Hair follicular keratinocyte (primary cell): ENCODE data around the gene THNSL1. TPM values are rescaled to one million over a fixed set of nuclear protein-coding genes. Genes with fewer than 3 reads are reported as not detected.

Experiments used
- total RNA-seq: library from RNA; depleted of rRNA; stranded (reverse); fragments of >200 nt; gene quantifications from 2 replicates; pipeline ENCODE4 v1.2.3, GENCODE V29; 2015

Gene THNSL1, protein sequence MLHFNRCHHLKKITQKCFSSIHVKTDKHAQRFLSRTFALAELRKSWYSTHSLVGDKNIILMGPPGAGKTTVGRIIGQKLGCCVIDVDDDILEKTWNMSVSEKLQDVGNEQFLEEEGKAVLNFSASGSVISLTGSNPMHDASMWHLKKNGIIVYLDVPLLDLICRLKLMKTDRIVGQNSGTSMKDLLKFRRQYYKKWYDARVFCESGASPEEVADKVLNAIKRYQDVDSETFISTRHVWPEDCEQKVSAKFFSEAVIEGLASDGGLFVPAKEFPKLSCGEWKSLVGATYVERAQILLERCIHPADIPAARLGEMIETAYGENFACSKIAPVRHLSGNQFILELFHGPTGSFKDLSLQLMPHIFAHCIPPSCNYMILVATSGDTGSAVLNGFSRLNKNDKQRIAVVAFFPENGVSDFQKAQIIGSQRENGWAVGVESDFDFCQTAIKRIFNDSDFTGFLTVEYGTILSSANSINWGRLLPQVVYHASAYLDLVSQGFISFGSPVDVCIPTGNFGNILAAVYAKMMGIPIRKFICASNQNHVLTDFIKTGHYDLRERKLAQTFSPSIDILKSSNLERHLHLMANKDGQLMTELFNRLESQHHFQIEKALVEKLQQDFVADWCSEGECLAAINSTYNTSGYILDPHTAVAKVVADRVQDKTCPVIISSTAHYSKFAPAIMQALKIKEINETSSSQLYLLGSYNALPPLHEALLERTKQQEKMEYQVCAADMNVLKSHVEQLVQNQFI
- 2.2 and 3.0 TPM in 2 replicates for total RNA-seq

DNA sequence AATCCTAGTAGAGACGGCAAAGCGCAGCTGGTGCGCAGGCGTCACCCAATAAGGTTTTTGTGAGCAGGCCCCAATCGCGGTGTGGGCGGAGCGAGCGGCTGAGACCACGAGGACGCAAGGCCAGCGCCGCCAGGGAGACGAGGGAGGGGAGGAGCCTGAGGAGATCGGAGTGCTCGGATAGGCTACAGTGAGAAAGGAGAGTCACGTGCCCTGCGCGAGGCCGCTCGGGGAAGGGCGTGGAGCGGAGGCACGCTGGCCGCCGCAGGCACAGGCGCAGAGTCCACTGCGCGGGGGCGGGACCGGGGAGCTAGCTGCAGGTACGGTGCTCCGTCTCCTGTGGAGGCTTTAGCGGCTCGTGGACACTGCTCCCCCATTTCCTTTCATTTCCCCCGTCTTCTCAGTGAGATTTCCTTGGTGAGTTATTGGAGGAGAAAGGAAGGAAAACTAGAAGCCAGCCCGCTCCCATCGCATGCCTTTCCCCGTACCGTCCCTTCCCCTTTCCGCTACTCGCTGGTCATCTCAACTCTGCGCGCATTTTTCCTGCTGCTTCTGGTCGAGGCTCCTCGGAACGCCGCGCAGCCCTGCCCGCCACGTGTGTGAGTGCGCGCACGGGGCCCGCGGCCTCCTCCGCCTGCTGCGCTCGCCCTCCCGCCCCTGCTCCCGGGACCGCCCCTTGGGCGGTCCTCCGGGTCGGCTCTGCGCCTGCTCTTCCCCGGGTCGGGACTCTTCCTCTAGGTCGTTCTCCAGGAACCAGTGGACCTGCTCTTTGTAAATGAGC, at the start of gene THNSL1:
Gene THNSL1 (plus strand): TSS at position 237 of the 778 bp plus-strand sequence. CDS start 6,612 bp downstream, outside the sequence.

GRCh38 chr10:25015828-25016375, 510 bp upstream of the THNSL1 start, which contains the start of gene ENKUR:
Gene ENKUR (minus strand): TSS chr10:25016158. CDS start chr10:25015936, 222 bp downstream.

Other genes starting within 250 kb of the THNSL1 start
- gene PRTFDC1, start 64.0 kb upstream of the THNSL1 start, total RNA-seq: 4.1 and 5.4 TPM in 2 replicates
- gene ENKUR, start 454 bp upstream of the THNSL1 start, total RNA-seq: not detected in 2 replicates
- not detected in 2 replicates for gene GPR158, start 158.4 kb downstream of the THNSL1 start, total RNA-seq